Measurements from ENCODE around the gene PCDHGA4.

DNA sequence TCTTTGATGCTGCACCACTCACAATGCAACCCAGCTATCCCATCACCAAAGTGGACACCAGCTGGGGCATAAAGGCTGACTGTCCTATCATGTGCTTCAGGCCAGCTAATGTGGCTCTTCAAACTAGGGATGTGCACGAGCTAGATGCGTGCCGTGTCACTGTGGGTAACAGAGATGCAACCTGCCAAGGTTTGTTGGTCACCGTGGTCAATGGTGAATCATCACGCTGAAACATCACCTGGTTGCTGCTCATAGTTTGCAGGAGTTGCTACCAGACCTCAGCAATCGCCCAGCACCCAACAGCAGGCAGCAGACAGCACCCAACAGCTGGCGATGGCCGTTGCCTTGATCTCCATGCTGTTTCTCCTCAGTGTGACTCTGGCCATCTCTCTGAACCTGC, 26.6 kb upstream of the PCDHGA4 start:
- TF ChIP-seq ELF4 (IDR thresholded peaks at IDR 0.05): no peak
- TF ChIP-seq SP1 (IDR thresholded peaks at IDR 0.05): no peak
- TF ChIP-seq SUZ12 (IDR thresholded peaks at IDR 0.05): no peak
- no peak for TF ChIP-seq L3MBTL2 (conservative IDR thresholded peaks at IDR 0.05)
- no peak for TF ChIP-seq BHLHE40 (IDR thresholded peaks at IDR 0.05; ENCODE audit: borderline replicate concordance)
- TF ChIP-seq ARNT (IDR thresholded peaks at IDR 0.05): no peak
- no peak for TF ChIP-seq FOXM1 (IDR thresholded peaks at IDR 0.05; ENCODE audit: borderline replicate concordance)
- no peak for TF ChIP-seq NFRKB (IDR thresholded peaks at IDR 0.05)
- TF ChIP-seq, protein P1, sequence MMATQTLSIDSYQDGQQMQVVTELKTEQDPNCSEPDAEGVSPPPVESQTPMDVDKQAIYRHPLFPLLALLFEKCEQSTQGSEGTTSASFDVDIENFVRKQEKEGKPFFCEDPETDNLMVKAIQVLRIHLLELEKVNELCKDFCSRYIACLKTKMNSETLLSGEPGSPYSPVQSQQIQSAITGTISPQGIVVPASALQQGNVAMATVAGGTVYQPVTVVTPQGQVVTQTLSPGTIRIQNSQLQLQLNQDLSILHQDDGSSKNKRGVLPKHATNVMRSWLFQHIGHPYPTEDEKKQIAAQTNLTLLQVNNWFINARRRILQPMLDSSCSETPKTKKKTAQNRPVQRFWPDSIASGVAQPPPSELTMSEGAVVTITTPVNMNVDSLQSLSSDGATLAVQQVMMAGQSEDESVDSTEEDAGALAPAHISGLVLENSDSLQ (IDR thresholded peaks at IDR 0.05): no peak
- no peak for TF ChIP-seq FOXK2 (IDR thresholded peaks at IDR 0.05)
- no peak for TF ChIP-seq FOXA1 (IDR thresholded peaks at IDR 0.05)
- TF ChIP-seq LEF1 (IDR thresholded peaks at IDR 0.05; ENCODE audit: borderline replicate concordance): no peak
- no peak for TF ChIP-seq ZNF384 (IDR thresholded peaks at IDR 0.05)
